Body of pancreas (tissue), 4 donors: ENCODE measurements around the gene PCDH9. TPM values are rescaled to one million over a fixed set of nuclear protein-coding genes. Genes with fewer than 3 reads are reported as not detected.

ENCODE experiments used
- ATAC-seq: fragments of 150-250 bp; one replicate; pipeline ENCODE4 v1.9.1; 2016
- DNase-seq, 4 donors: peaks; one replicate each; pipeline ENCODE4 v3.0.0-alpha.2; 2019
- H3K27ac ChIP-seq, 4 donors: fragments of 200-600 bp; sonication (generic); 1 replicate in 3 of 4; 2 replicates in 1 of 4; pipeline versions ENCODE4 v1.5.1 to v1.6.1; 2016 to 2019; ENCODE audit warnings: mild to moderate bottlenecking in 1 of 4, mixed read lengths in 1 of 4, moderate library complexity in 1 of 4
- H3K27me3 ChIP-seq, 2 donors: fragments of 200-600 bp; sonication (generic); one replicate each; pipeline ENCODE4 v1.6.0; 2016; ENCODE audit warnings: mild to moderate bottlenecking in 1 of 2
- H3K36me3 ChIP-seq, 2 donors: fragments of 200-600 bp; sonication (generic); replicated peaks in 1 of 2; 2 replicates each; pipeline ENCODE4 v1.5.1; 2016; ENCODE audit warnings: low read depth in 2 of 2; ENCODE audit not compliant: insufficient read depth in 1 of 2
- H3K4me1 ChIP-seq: fragments of 200-600 bp; sonication (generic); one replicate; pipeline ENCODE4 v1.6.0; 2016
- H3K4me3 ChIP-seq, 2 donors: fragments of 200-600 bp; sonication (generic); 1 replicate in 1 of 2; 2 replicates in 1 of 2; pipeline ENCODE4 v1.5.1; 2016 to 2019
- H3K9me3 ChIP-seq, 3 donors: fragments of 200-600 bp; sonication (generic); 1 replicate in 2 of 3; 2 replicates in 1 of 3; pipeline ENCODE4 v1.5.1; 2016
- CTCF ChIP-seq, 7 experiments: fragments of 450-650 bp in 4 of 7; fragments of 200-600 bp in 3 of 7; sonication (generic) in 3 of 7; IDR thresholded peaks; one replicate each; pipeline ENCODE4 v1.5.1; 2016 to 2019; ENCODE audit warnings: antibody characterized with exemption in 7 of 7
- POLR2A ChIP-seq, 3 donors: fragments of 450-650 bp; IDR thresholded peaks; one replicate each; pipeline ENCODE4 v1.6.1; 2016; ENCODE audit warnings: antibody characterized with exemption in 3 of 3, mild to moderate bottlenecking in 2 of 3
- WGBS, 2 donors: methylation state at CpG; one replicate each; pipeline ENCODE4 v1.1.5; 2017; 5-methylcytosine and 5-hydroxymethylcytosine counted together
- intact Hi-C: fragments of 100-400 bp; cut with DNase I; formaldehyde crosslinking; loops from one replicate; pipeline ENCODE4 v1.15.1; 2023
- total RNA-seq, 2 donors: library from RNA; depleted of rRNA; stranded (reverse); fragments of >200 nt; gene quantifications; one replicate each; pipeline ENCODE4 v1.1.0, GENCODE V29; 2016

Gene PCDH9
- total RNA-seq, 2 donors from 2014 or later, result 3.6 to 3.9 TPM

- no peaks in the 10 kb centered on the region for H3K27me3 ChIP-seq
- no peak overlapping the region for H3K27ac ChIP-seq
- ATAC-seq (no peak), DNase-seq (no peak)
- intact Hi-C loops, result no loop called here
- H3K4me1 ChIP-seq, result no peaks in the 10 kb centered on the region
- H3K9me3 ChIP-seq, result no peaks in the 10 kb centered on the region
- TF ChIP-seq POLR2A (IDR thresholded peaks at IDR 0.05), result no peak
- no peak for TF ChIP-seq CTCF (IDR thresholded peaks at IDR 0.05)
- H3K36me3 ChIP-seq, result no peaks in the 10 kb centered on the region
- no peak overlapping the region for H3K4me3 ChIP-seq
Measured at GRCh38 chr13:66429156-66429555, 801.0 kb downstream of the PCDH9 start.

- no peak for ATAC-seq
- Histone ChIP-seq H3K27me3 (no peaks in the 10 kb centered on the region), H3K9me3 (no peaks in the 10 kb centered on the region), H3K4me1 (no peaks in the 10 kb centered on the region), H3K36me3 (no peaks in the 10 kb centered on the region), H3K4me3 (no peak overlapping the region), H3K27ac (no peak overlapping the region)
- TF ChIP-seq POLR2A (IDR thresholded peaks at IDR 0.05) (no peak), CTCF (IDR thresholded peaks at IDR 0.05) (no peak)
- intact Hi-C loops, result no loop called here
- no peak for DNase-seq
- 80 to 81% methylated on average over 2 of the region's 2 CpGs for WGBS, 2 donors
Measured at GRCh38 chr13:66427458-66427861, 802.7 kb downstream of the PCDH9 start.

GRCh38 chr13:66425741-66426140, 804.4 kb downstream of the PCDH9 start:
- H3K36me3 ChIP-seq, result no peaks in the 10 kb centered on the region
- H3K9me3 ChIP-seq, result no peaks in the 10 kb centered on the region
- H3K27me3 ChIP-seq, result no peaks in the 10 kb centered on the region
- no peak overlapping the region for H3K27ac ChIP-seq
- TF ChIP-seq CTCF (IDR thresholded peaks at IDR 0.05) (no peak), POLR2A (IDR thresholded peaks at IDR 0.05) (no peak)
- H3K4me3 ChIP-seq, result no peak overlapping the region
- DNase-seq (no peak), ATAC-seq (no peak)
- no peaks in the 10 kb centered on the region for H3K4me1 ChIP-seq
- intact Hi-C loops, result no loop called here
- 47 to 67% methylated on average over 3 of the region's 3 CpGs for WGBS, 2 donors

- Histone ChIP-seq H3K4me1 (no peaks in the 10 kb centered on the region), H3K27me3 (no peaks in the 10 kb centered on the region), H3K4me3 (no peak overlapping the region), H3K27ac (no peak overlapping the region), H3K36me3 (no peaks in the 10 kb centered on the region), H3K9me3 (no peaks in the 10 kb centered on the region)
- intact Hi-C loops, result no loop called here
- DNase-seq (no peak), ATAC-seq (no peak)
- 39 to 40% methylated on average over 2 of the region's 2 CpGs for WGBS, 2 donors
- TF ChIP-seq POLR2A (IDR thresholded peaks at IDR 0.05) (no peak), CTCF (IDR thresholded peaks at IDR 0.05) (no peak)
Measured at GRCh38 chr13:66424422-66424821, 805.7 kb downstream of the PCDH9 start.

GRCh38 chr13:66415444-66415843, 814.7 kb downstream of the PCDH9 start:
- intact Hi-C loops, result no loop called here
- no peak overlapping the region for H3K27ac ChIP-seq
- DNase-seq (no peak), ATAC-seq (no peak)
- no peaks in the 10 kb centered on the region for H3K36me3 ChIP-seq
- H3K27me3 ChIP-seq, result no peaks in the 10 kb centered on the region
- H3K9me3 ChIP-seq, result no peaks in the 10 kb centered on the region
- no peaks in the 10 kb centered on the region for H3K4me1 ChIP-seq
- TF ChIP-seq CTCF (IDR thresholded peaks at IDR 0.05) (no peak), POLR2A (IDR thresholded peaks at IDR 0.05) (no peak)
- H3K4me3 ChIP-seq, result no peak overlapping the region
- WGBS, 2 donors, result 38 to 40% methylated on average over 2 of the region's 2 CpGs
